ENCODE results near the gene WDR11. TPM values are rescaled to one million over a fixed set of nuclear protein-coding genes. Genes with fewer than 3 reads are reported as not detected.

WDR11 gene
- total RNA-seq, 2 experiments from 2014 or later: 43.3 to 47.1 TPM

DNA sequence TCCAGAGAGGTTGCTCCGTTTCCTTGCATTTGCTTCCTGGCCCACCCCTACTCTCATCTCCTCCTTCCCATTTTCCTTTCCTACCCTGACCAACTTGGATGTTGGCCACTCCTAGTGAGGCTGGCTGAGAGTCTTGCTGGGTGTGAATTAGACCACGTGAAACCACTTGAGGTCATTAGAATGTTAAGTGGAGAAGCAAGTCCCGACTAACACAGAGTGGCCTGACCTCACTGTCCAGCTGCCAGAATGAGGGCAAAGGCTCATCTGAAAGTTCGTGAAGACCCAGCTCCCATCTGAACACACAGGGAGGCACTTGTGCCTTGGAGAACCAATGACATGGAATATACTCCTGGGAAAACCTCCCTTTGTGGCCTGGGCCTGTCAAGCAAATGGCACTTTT lies 80.8 kb downstream of the WDR11 start:
- H3K4me3 ChIP-seq (ENCODE audit: low read depth, low read length, poor library complexity, severe bottlenecking): no peak overlapping the region
- no peak overlapping the region for H3K27ac ChIP-seq (ENCODE audit: low read depth, low read length, poor library complexity, severe bottlenecking)
- intact Hi-C loops (cut with micrococcal nuclease; ENCODE audit: unreplicated experiment): no loop called here
- H3K9me3 ChIP-seq (ENCODE audit: low read length): no peaks in the 10 kb centered on the region
- BruUV-seq (replicated peaks): no TSS peak
- H4K20me1 ChIP-seq (ENCODE audit: insufficient read depth, low read length): no peaks in the 10 kb centered on the region
- CTCF ChIA-PET (ENCODE audit: unreplicated experiment): no interaction called here
- no peak for TF ChIP-seq EZH2phosphoT487 (IDR thresholded peaks at IDR 0.05; ENCODE audit: borderline replicate concordance, low read depth, low read length)
- TF ChIP-seq, protein P1, sequence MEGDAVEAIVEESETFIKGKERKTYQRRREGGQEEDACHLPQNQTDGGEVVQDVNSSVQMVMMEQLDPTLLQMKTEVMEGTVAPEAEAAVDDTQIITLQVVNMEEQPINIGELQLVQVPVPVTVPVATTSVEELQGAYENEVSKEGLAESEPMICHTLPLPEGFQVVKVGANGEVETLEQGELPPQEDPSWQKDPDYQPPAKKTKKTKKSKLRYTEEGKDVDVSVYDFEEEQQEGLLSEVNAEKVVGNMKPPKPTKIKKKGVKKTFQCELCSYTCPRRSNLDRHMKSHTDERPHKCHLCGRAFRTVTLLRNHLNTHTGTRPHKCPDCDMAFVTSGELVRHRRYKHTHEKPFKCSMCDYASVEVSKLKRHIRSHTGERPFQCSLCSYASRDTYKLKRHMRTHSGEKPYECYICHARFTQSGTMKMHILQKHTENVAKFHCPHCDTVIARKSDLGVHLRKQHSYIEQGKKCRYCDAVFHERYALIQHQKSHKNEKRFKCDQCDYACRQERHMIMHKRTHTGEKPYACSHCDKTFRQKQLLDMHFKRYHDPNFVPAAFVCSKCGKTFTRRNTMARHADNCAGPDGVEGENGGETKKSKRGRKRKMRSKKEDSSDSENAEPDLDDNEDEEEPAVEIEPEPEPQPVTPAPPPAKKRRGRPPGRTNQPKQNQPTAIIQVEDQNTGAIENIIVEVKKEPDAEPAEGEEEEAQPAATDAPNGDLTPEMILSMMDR (conservative IDR thresholded peaks at IDR 0.05; ENCODE audit: low read length): no peak
- no peaks in the 10 kb centered on the region for H3K4me1 ChIP-seq (ENCODE audit: insufficient read depth, low read length, poor library complexity, severe bottlenecking)
- no peaks in the 10 kb centered on the region for H3K36me3 ChIP-seq (ENCODE audit: insufficient read depth, low read length)
- no peak overlapping the region for H3K4me2 ChIP-seq (ENCODE audit: low read length)
- POLR2A ChIA-PET: interaction anchor here (1.0 kb wide), 1 partner anchor 15 kb away, joined by 3 read pairs; no protein-coding TSS in a partner anchor
- no peaks in the 10 kb centered on the region for H3K79me2 ChIP-seq (ENCODE audit: insufficient read depth, low read depth, low read length)
- no peaks in the 10 kb centered on the region for H3K9me2 ChIP-seq (ENCODE audit: insufficient read depth, low read length)
- H2AFZ ChIP-seq (ENCODE audit: low read length): no peak overlapping the region
- DNase-seq (ENCODE audit: low spot score): no peak

DNA sequence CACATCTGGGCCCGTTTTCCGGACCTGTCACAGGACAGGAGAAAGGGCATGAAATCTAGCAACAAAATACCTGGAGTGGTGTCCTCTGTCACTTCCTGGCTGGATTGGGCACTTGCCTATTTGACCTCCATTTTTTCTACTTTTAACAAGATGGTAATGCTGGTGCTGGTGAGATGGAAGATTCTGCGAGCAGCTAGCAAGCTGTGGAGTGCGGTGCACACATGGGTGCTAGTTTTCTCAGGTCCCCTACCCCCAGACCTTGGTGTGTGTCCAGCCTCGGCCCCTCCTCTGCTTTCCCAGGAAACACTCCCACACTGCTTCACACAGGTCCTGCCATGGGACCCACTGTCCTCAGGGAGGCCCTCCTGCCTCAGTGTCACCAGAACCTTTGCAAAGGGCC lies 87.7 kb downstream of the WDR11 start:
- ChIA-PET CTCF (ENCODE audit: unreplicated experiment) (no interaction called here), POLR2A (interaction anchor here (1.0 kb wide), 1 partner anchor 14 kb away, joined by 3 read pairs; no protein-coding TSS in a partner anchor)
- Histone ChIP-seq H3K4me3 (ENCODE audit: low read depth, low read length, poor library complexity, severe bottlenecking) (no peak overlapping the region), H3K9me2 (ENCODE audit: insufficient read depth, low read length) (no peaks in the 10 kb centered on the region), H3K4me2 (ENCODE audit: low read length) (no peak overlapping the region), H4K20me1 (ENCODE audit: insufficient read depth, low read length) (no peaks in the 10 kb centered on the region), H3K4me1 (ENCODE audit: insufficient read depth, low read length, poor library complexity, severe bottlenecking) (peaks cover 7% of the 10 kb centered on the region), H3K79me2 (ENCODE audit: insufficient read depth, low read depth, low read length) (no peaks in the 10 kb centered on the region), H3K9me3 (ENCODE audit: low read length) (no peaks in the 10 kb centered on the region), H3K27ac (ENCODE audit: low read depth, low read length, poor library complexity, severe bottlenecking) (no peak overlapping the region), H2AFZ (ENCODE audit: low read length) (no peak overlapping the region), H3K36me3 (ENCODE audit: insufficient read depth, low read length) (no peaks in the 10 kb centered on the region)
- intact Hi-C loops (cut with micrococcal nuclease; ENCODE audit: unreplicated experiment): no loop called here
- no peak for TF ChIP-seq EZH2phosphoT487 (IDR thresholded peaks at IDR 0.05; ENCODE audit: borderline replicate concordance, low read depth, low read length)
- TF ChIP-seq, protein P1 (conservative IDR thresholded peaks at IDR 0.05; ENCODE audit: low read length): no peak
- no peak for DNase-seq (ENCODE audit: low spot score)
- no TSS peak for BruUV-seq (replicated peaks)

DNA sequence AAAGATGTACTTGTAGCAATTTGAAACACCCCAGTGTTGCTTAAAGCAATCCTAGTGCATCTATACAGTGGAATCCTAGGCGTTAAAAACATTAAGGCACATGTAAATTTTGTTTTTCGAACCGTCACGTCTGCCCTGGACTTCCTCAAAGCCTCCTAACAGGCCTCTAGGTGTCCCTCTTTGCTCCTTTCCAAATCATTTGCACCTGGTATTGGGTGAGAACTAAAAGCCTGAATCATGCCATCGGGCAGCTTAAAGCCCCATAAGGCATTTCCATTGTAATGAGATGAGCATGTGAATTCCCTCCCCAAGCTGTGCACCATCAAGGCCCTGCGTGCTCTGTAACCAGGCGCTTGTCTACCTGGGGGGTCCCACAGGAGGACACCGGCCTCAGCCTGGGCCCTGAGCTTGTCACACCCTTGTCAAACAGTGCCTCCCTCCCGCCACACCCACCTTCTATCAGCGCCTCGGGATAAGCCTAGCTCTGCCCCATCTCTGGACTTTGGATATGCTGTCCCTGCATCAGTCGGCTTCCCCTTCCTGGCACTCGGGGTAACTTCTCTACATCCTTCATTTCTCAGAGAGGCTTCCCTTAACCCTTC lies 89.2 kb downstream of the WDR11 start:
- no peaks in the 10 kb centered on the region for H3K9me3 ChIP-seq (ENCODE audit: low read length)
- peaks cover 7% of the 10 kb centered on the region for H3K4me1 ChIP-seq (ENCODE audit: insufficient read depth, low read length, poor library complexity, severe bottlenecking)
- ChIA-PET CTCF (ENCODE audit: unreplicated experiment) (no interaction called here), POLR2A (interaction anchor here (0.6 kb wide), 1 partner anchor 671 kb away, joined by 3 read pairs; no protein-coding TSS in a partner anchor)
- no TSS peak for BruUV-seq (replicated peaks)
- DNase-seq (ENCODE audit: low spot score): peak; percentile 11
- H3K36me3 ChIP-seq (ENCODE audit: insufficient read depth, low read length): no peaks in the 10 kb centered on the region
- no peaks in the 10 kb centered on the region for H4K20me1 ChIP-seq (ENCODE audit: insufficient read depth, low read length)
- H3K27ac ChIP-seq (ENCODE audit: low read depth, low read length, poor library complexity, severe bottlenecking): no peak overlapping the region
- TF ChIP-seq, protein P1 (conservative IDR thresholded peaks at IDR 0.05; ENCODE audit: low read length): peak; percentile 28; the same call in 1 of the 2 replicates
- no peak for TF ChIP-seq EZH2phosphoT487 (IDR thresholded peaks at IDR 0.05; ENCODE audit: borderline replicate concordance, low read depth, low read length)
- no peaks in the 10 kb centered on the region for H3K79me2 ChIP-seq (ENCODE audit: insufficient read depth, low read depth, low read length)
- no peak overlapping the region for H2AFZ ChIP-seq (ENCODE audit: low read length)
- intact Hi-C loops (cut with micrococcal nuclease; ENCODE audit: unreplicated experiment): loop anchor here (5.0 kb wide), 2 partner anchors 667 to 947 kb away; no protein-coding TSS in a partner anchor
- no peak overlapping the region for H3K4me2 ChIP-seq (ENCODE audit: low read length)
- no peaks in the 10 kb centered on the region for H3K9me2 ChIP-seq (ENCODE audit: insufficient read depth, low read length)
- H3K4me3 ChIP-seq (ENCODE audit: low read depth, low read length, poor library complexity, severe bottlenecking): no peak overlapping the region

All from OCI-LY7 (cell line).